Smooth muscle cell (in vitro differentiated cells): ENCODE results near the gene PPIL1. TPM values are rescaled to one million over a fixed set of nuclear protein-coding genes. Genes with fewer than 3 reads are reported as not detected.

ENCODE experiments used
- DNase-seq: peaks from one replicate; lab custom pipeline; 2025; ENCODE audit not compliant: unreplicated experiment; lab: John Stamatoyannopoulos, UW
- H2AFZ ChIP-seq: fragments of 200-600 bp; sonication (generic); 2 replicates; pipeline ENCODE4 v1.6.0; 2016; ENCODE audit warnings: antibody characterized with exemption, low read depth, mild to moderate bottlenecking
- H3F3A ChIP-seq: fragments of 200-600 bp; sonication (generic); 2 replicates; pipeline ENCODE4 v1.6.0; 2017; ENCODE audit warnings: antibody characterized with exemption, low read depth
- H3K27ac ChIP-seq: fragments of 200-600 bp; sonication (generic); 2 replicates; pipeline ENCODE4 v1.5.1; 2016; ENCODE audit warnings: low read depth, mild to moderate bottlenecking
- H3K27me3 ChIP-seq: fragments of 200-600 bp; sonication (generic); 2 replicates; pipeline ENCODE4 v1.6.1; 2016; ENCODE audit warnings: low read depth, mild to moderate bottlenecking
- H3K36me3 ChIP-seq: fragments of 200-600 bp; sonication (generic); 2 replicates; pipeline ENCODE4 v1.5.1; 2016; ENCODE audit warnings: low read depth
- H3K4me1 ChIP-seq: fragments of 200-600 bp; sonication (generic); 2 replicates; pipeline ENCODE4 v1.5.1; 2016; ENCODE audit warnings: low read depth
- H3K4me2 ChIP-seq: fragments of 200-600 bp; sonication (generic); 2 replicates; pipeline ENCODE4 v1.6.0; 2016; ENCODE audit warnings: mild to moderate bottlenecking
- H3K4me3 ChIP-seq: fragments of 200-600 bp; sonication (generic); 2 replicates; pipeline ENCODE4 v1.5.1; 2016; ENCODE audit warnings: mild to moderate bottlenecking
- H3K79me2 ChIP-seq: fragments of 200-600 bp; sonication (generic); 2 replicates; pipeline ENCODE4 v1.6.0; 2016; ENCODE audit warnings: low read depth, mild to moderate bottlenecking
- H3K9ac ChIP-seq: fragments of 200-600 bp; sonication (generic); 2 replicates; pipeline ENCODE4 v1.6.0; 2016; ENCODE audit warnings: low read depth
- H3K9me3 ChIP-seq: fragments of 200-600 bp; sonication (generic); replicated peaks from 2 replicates; pipeline ENCODE4 v1.5.1; 2016; ENCODE audit warnings: low read depth
- H4K20me1 ChIP-seq: fragments of 200-600 bp; sonication (generic); 2 replicates; pipeline ENCODE4 v1.6.0; 2016; ENCODE audit warnings: low read depth
- CTCF ChIP-seq: fragments of 200-600 bp; sonication (generic); IDR thresholded peaks from 2 replicates; pipeline ENCODE4 v1.5.1; 2017; ENCODE audit warnings: borderline replicate concordance, mild to moderate bottlenecking, antibody characterized with exemption; ENCODE audit not compliant: insufficient read depth, poor library complexity, severe bottlenecking
- WGBS: methylation state at CpG from one replicate; pipeline ENCODE4 v1.1.7; 2016; ENCODE audit warnings: low lambda C conversion rate; 5-methylcytosine and 5-hydroxymethylcytosine counted together
- polyA plus RNA-seq: library from polyadenylated mRNA; unstranded; fragments of >200 nt; fragmentation: Nextera tagmentation; extraction: Ambion mirVana; gene quantifications from 2 replicates; pipeline ENCODE4 v1.2.1, GENCODE V29; 2016
- total RNA-seq: library from RNA; depleted of rRNA; stranded (reverse); fragments of >200 nt; gene quantifications from 2 replicates; pipeline ENCODE4 v1.2.3, GENCODE V29; 2014

Gene PPIL1
- total and polyA plus RNA-seq, 2 experiments from 2014 or later: 45.4 to 49.3 TPM

GRCh38 chr6:36818756-36819155, 55.8 kb downstream of the PPIL1 start:
- Histone ChIP-seq H3K27me3 (no peaks in the 10 kb centered on the region), H3K36me3 (no peaks in the 10 kb centered on the region), H2AFZ (no peak overlapping the region), H3K4me2 (no peak overlapping the region), H3K4me1 (peaks cover 18% of the 10 kb centered on the region), H3K4me3 (no peak overlapping the region), H3K9me3 (no peaks in the 10 kb centered on the region), H3K27ac (no peak overlapping the region), H4K20me1 (no peaks in the 10 kb centered on the region), H3K79me2 (no peaks in the 10 kb centered on the region), H3F3A (peaks cover 9% of the 10 kb centered on the region), H3K9ac (no peak overlapping the region)
- no peak for DNase-seq
- 92% methylated on average over 4 of the region's 4 CpGs for WGBS
- TF ChIP-seq CTCF: no peak

- no peak overlapping the region for H3K4me2 ChIP-seq
- H3K9me3 ChIP-seq: no peaks in the 10 kb centered on the region
- H3K4me1 ChIP-seq: peaks cover 12% of the 10 kb centered on the region
- no peak overlapping the region for H3K9ac ChIP-seq
- H4K20me1 ChIP-seq: no peaks in the 10 kb centered on the region
- no peaks in the 10 kb centered on the region for H3K27me3 ChIP-seq
- TF ChIP-seq CTCF: no peak
- WGBS: 61% methylated on average over 3 of the region's 3 CpGs
- peaks cover 9% of the 10 kb centered on the region for H3F3A ChIP-seq
- no peaks in the 10 kb centered on the region for H3K79me2 ChIP-seq
- H3K36me3 ChIP-seq: no peaks in the 10 kb centered on the region
- H3K27ac ChIP-seq: no peak overlapping the region
- H3K4me3 ChIP-seq: no peak overlapping the region
- DNase-seq: no peak
- H2AFZ ChIP-seq: no peak overlapping the region
These were observed 56.8 kb downstream of the PPIL1 start for GRCh38 chr6:36817847-36818246.

GRCh38 chr6:36817176-36817817, 57.3 kb downstream of the PPIL1 start:
- Histone ChIP-seq H4K20me1 (no peaks in the 10 kb centered on the region), H3K27ac (no peak overlapping the region), H3K9me3 (no peaks in the 10 kb centered on the region), H2AFZ (no peak overlapping the region), H3K4me1 (peaks cover 10% of the 10 kb centered on the region), H3K27me3 (no peaks in the 10 kb centered on the region), H3K4me2 (no peak overlapping the region), H3F3A (peaks cover 9% of the 10 kb centered on the region), H3K4me3 (no peak overlapping the region), H3K9ac (no peak overlapping the region), H3K36me3 (no peaks in the 10 kb centered on the region), H3K79me2 (no peaks in the 10 kb centered on the region)
- no peak for TF ChIP-seq CTCF
- no peak for DNase-seq
- 92% methylated on average over 9 of the region's 9 CpGs for WGBS

- H4K20me1 ChIP-seq: no peaks in the 10 kb centered on the region
- H3K9ac ChIP-seq: no peak overlapping the region
- no peak overlapping the region for H3K4me3 ChIP-seq
- H3K9me3 ChIP-seq: no peaks in the 10 kb centered on the region
- H3K4me2 ChIP-seq: no peak overlapping the region
- no peaks in the 10 kb centered on the region for H3K27me3 ChIP-seq
- 64% methylated on average over 7 of the region's 7 CpGs for WGBS
- no peak overlapping the region for H2AFZ ChIP-seq
- H3F3A ChIP-seq: peaks cover 4% of the 10 kb centered on the region
- no peaks in the 10 kb centered on the region for H3K36me3 ChIP-seq
- no peak for TF ChIP-seq CTCF
- H3K4me1 ChIP-seq: peaks cover 4% of the 10 kb centered on the region
- no peaks in the 10 kb centered on the region for H3K79me2 ChIP-seq
- DNase-seq: no peak
- H3K27ac ChIP-seq: no peak overlapping the region
These were observed 58.5 kb downstream of the PPIL1 start for GRCh38 chr6:36815962-36816735.
